Loucy (cell line): ENCODE results near the gene KPNB1.

Source experiments
- CTCF ChIP-seq: fragments of 200-600 bp; sonication (generic); conservative IDR thresholded peaks from 2 replicates; pipeline ENCODE4 v1.5.1; 2014; ENCODE audit warnings: mild to moderate bottlenecking, antibody characterized with exemption, low read length
- EZH2phosphoT487 ChIP-seq: fragments of 200-600 bp; IDR thresholded peaks from 2 replicates; pipeline ENCODE4 v1.6.1; 2018; ENCODE audit warnings: antibody characterized with exemption, mild to moderate bottlenecking, moderate library complexity, borderline replicate concordance

GRCh38 chr17:47643116-47643515 lies 6.6 kb upstream of the KPNB1 start:
- TF ChIP-seq CTCF (no peak), EZH2phosphoT487 (no peak)
